HEK293 (cell line): ENCODE measurements around the gene RNF13.
A peak's percentile ranks its signal among the peaks of the same experiment; 100 is the strongest.

Experiments
- CTCF ChIA-PET: fragments of 350-600 bp; formaldehyde crosslinking; extraction: SDS; loops from one replicate; lab custom pipeline; 2021; ENCODE audit warnings: antibody characterized with exemption; lab: Yijun Ruan, JAX
- POLR2A ChIA-PET: fragments of 300-600 bp; formaldehyde crosslinking; extraction: SDS; loops from one replicate; lab custom pipeline; 2020; ENCODE audit warnings: antibody characterized with exemption, inconsistent platforms; lab: Yijun Ruan, JAX
- H3K27ac ChIP-seq: fragments of 200-500 bp; sonication (Bioruptor generic); 2 replicates; pipeline ENCODE4 v1.5.1; 2014; ENCODE audit warnings: low read depth, low read length, control low read depth, inconsistent platforms; ENCODE audit errors: extremely low read depth
- H3K36me3 ChIP-seq, 2 experiments: fragments of 200-500 bp in 1 of 2; sonication (Bioruptor generic) in 1 of 2; 1 replicate in 1 of 2; 2 replicates in 1 of 2; pipeline ENCODE4 v1.5.1; 2014 to 2017; ENCODE audit warnings: inconsistent platforms in 2 of 2, low read length in 2 of 2; ENCODE audit not compliant: control insufficient read depth in 2 of 2, insufficient read depth in 1 of 2
- H3K4me1 ChIP-seq: fragments of 200-500 bp; sonication (Bioruptor generic); 2 replicates; pipeline ENCODE4 v1.5.1; 2014; ENCODE audit warnings: mild to moderate bottlenecking, low read length, inconsistent platforms; ENCODE audit not compliant: control insufficient read depth, insufficient read depth
- H3K4me3 ChIP-seq: 2 replicates; pipeline ENCODE4 v1.5.1; 2011; ENCODE audit warnings: low read depth, mild to moderate bottlenecking, control low read depth, low read length, moderate library complexity
- H3K9me3 ChIP-seq: fragments of 200-500 bp; sonication (Bioruptor generic); 2 replicates; pipeline ENCODE4 v1.5.1; 2014; ENCODE audit warnings: low read depth, low read length, inconsistent platforms; ENCODE audit not compliant: control insufficient read depth, insufficient read depth
- ATF2 ChIP-seq: fragments of 450-650 bp; formaldehyde crosslinking; IDR thresholded peaks from 2 replicates; pipeline ENCODE4 v1.5.1; 2016; ENCODE audit warnings: missing biosample characterization, missing genetic modification characterization, low read depth
- FEZF1 ChIP-seq: fragments of 450-650 bp; formaldehyde crosslinking; IDR thresholded peaks from 2 replicates; pipeline ENCODE4 v1.5.1; 2016; ENCODE audit warnings: missing biosample characterization, missing genetic modification characterization
- GFI1B ChIP-seq: fragments of 450-650 bp; formaldehyde crosslinking; IDR thresholded peaks from 2 replicates; pipeline ENCODE4 v1.5.1; 2016; ENCODE audit warnings: missing biosample characterization, missing genetic modification characterization
- GLI2 ChIP-seq: fragments of 450-650 bp; formaldehyde crosslinking; IDR thresholded peaks from 2 replicates; pipeline ENCODE4; 2017; ENCODE audit warnings: missing biosample characterization, missing genetic modification characterization, low read depth, borderline replicate concordance
- GLIS2 ChIP-seq: fragments of 450-650 bp; formaldehyde crosslinking; IDR thresholded peaks from 2 replicates; pipeline ENCODE4 v1.5.1; 2016; ENCODE audit warnings: missing biosample characterization, missing genetic modification characterization
- HOXD13 ChIP-seq: sonication (generic); formaldehyde crosslinking; IDR thresholded peaks from 2 replicates; pipeline ENCODE4 v1.8.0; 2022; ENCODE audit warnings: missing genetic modification reagents, borderline replicate concordance
- KLF1 ChIP-seq: fragments of 450-650 bp; formaldehyde crosslinking; IDR thresholded peaks from 2 replicates; pipeline ENCODE4 v1.5.1; 2016; ENCODE audit warnings: missing biosample characterization, missing genetic modification characterization
- ZBTB48 ChIP-seq: fragments of 450-650 bp; formaldehyde crosslinking; IDR thresholded peaks from 2 replicates; pipeline ENCODE4 v1.5.1; 2016; ENCODE audit warnings: missing biosample characterization, missing genetic modification characterization
- ZNF2 ChIP-seq: fragments of 450-650 bp; formaldehyde crosslinking; IDR thresholded peaks from 2 replicates; pipeline ENCODE4 v1.5.1; 2016; ENCODE audit warnings: missing biosample characterization, missing genetic modification characterization
- ZNF341 ChIP-seq: fragments of 450-650 bp; formaldehyde crosslinking; IDR thresholded peaks from 2 replicates; pipeline ENCODE4; 2016; ENCODE audit warnings: low read depth, missing biosample characterization, missing genetic modification characterization
- ZNF362 ChIP-seq: fragments of 450-650 bp; formaldehyde crosslinking; IDR thresholded peaks from 2 replicates; pipeline ENCODE4 v1.5.1; 2016; ENCODE audit warnings: missing biosample characterization, missing genetic modification characterization
- ZNF391 ChIP-seq: fragments of 450-650 bp; formaldehyde crosslinking; IDR thresholded peaks from 2 replicates; pipeline ENCODE4 v1.5.1; 2016; ENCODE audit warnings: low read depth, missing biosample characterization, missing genetic modification characterization, borderline replicate concordance
- ZNF501 ChIP-seq: fragments of 450-650 bp; formaldehyde crosslinking; IDR thresholded peaks from 2 replicates; pipeline ENCODE4 v1.5.1; 2016; ENCODE audit warnings: missing biosample characterization, missing genetic modification characterization
- ZNF600 ChIP-seq: fragments of 450-650 bp; formaldehyde crosslinking; IDR thresholded peaks from 2 replicates; pipeline ENCODE4 v1.5.1; 2016; ENCODE audit warnings: missing biosample characterization, missing genetic modification characterization
- ZNF843 ChIP-seq: fragments of 450-650 bp; formaldehyde crosslinking; IDR thresholded peaks from 2 replicates; pipeline ENCODE4 v1.5.1; 2016; ENCODE audit warnings: missing biosample characterization, missing genetic modification characterization
- ZSCAN23 ChIP-seq: fragments of 450-650 bp; formaldehyde crosslinking; IDR thresholded peaks from 2 replicates; pipeline ENCODE4 v1.5.1; 2016; ENCODE audit warnings: missing biosample characterization, missing genetic modification characterization
- TF ChIP-seq, protein P1 (sequence below): fragments of 450-650 bp; formaldehyde crosslinking; IDR thresholded peaks from 2 replicates; pipeline ENCODE4 v1.5.1; 2016; ENCODE audit warnings: missing biosample characterization, missing genetic modification characterization

Gene RNF13

DNA sequence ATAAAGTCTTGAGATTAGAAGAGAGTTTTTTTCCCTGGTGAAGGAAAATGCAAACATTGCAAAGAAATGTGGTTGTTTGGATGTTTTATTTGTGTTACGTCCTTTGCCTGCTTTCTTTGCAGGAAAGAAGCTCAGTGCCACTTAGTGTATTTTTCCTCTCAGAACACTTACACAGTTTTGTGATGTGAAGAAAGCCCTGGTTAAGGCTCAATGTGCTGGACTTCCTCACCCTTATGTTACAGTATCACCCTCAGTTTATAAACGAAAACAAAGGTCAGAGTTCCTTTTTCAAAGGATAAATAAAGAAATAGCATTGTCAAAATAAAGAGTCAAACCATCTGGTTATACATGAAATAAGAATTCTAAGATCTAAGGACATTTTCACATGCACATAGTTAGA lies 45.9 kb downstream of the RNF13 start:
- no peaks in the 10 kb centered on the region for H3K9me3 ChIP-seq
- no peak for TF ChIP-seq ZNF391 (tag by site-specific recombination)
- TF ChIP-seq ZNF600 (tag by site-specific recombination): no peak
- no peak for TF ChIP-seq ZNF843 (tag by site-specific recombination)
- H3K4me1 ChIP-seq: no peaks in the 10 kb centered on the region
- peaks cover 4 to 13% of the 10 kb centered on the region in 2 experiments; a peak in 2 of 3 replicates for H3K36me3 ChIP-seq
- no peak overlapping the region for H3K4me3 ChIP-seq
- ChIA-PET POLR2A (no interaction called here), CTCF (interaction anchor here (0.9 kb wide), 2 partner anchors 46 to 84 kb away, joined by 3 read pairs; partner anchors contain the start of gene RNF13)
- no peak overlapping the region for H3K27ac ChIP-seq

DNA sequence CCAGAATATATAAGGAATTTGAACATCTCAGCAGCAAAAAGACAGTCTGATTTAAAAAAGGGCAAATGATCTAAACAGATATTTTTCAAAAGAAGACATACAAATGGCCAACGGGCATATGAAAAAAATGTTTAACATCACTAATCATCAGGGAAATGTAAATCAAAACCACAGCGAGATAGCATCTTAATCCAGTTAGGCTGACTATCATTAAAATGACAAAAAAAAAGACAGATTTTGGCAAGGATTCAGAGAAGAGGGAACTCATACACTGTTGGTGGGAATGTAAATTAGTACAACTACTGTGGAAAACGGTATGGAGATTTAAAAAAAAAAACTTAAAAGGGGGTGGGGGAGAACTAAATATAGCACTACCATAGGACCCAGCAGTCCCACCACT lies 47.9 kb downstream of the RNF13 start:
- 0 out of 2 replicates have a peak, but pooled peaks have one; percentile 10 for TF ChIP-seq FEZF1 (tag by site-specific recombination)
- no peak for TF ChIP-seq ZNF341 (tag by site-specific recombination)
- ChIA-PET POLR2A (no interaction called here), CTCF (no interaction called here)
- no peaks in the 10 kb centered on the region for H3K4me1 ChIP-seq
- H3K36me3 ChIP-seq: peaks cover 0 to under 1% of the 10 kb centered on the region in 2 experiments; a peak in 2 of 3 replicates
- no peak overlapping the region for H3K27ac ChIP-seq
- H3K9me3 ChIP-seq: no peaks in the 10 kb centered on the region
- no peak overlapping the region for H3K4me3 ChIP-seq

DNA sequence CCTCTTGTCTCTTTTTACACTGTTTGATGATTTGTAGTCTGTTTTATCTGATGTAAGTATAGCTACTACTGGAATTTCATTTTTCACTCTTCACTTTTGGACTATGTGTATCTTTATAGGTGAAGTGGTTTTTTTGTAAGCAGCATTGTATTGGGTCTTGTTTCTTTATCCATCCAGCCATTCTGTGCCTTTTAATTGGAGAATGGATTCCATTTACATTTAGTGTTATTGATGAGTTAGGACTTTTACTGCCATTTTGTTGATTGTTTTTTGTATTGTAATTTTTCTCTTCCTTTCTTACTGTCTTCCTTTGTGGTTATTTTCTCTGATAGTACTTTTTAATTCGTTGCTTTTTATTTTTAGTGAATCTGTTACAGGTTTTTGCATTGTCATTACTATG lies 54.5 kb downstream of the RNF13 start:
- no peak overlapping the region for H3K4me3 ChIP-seq
- no peak for TF ChIP-seq ZNF501 (tag by site-specific recombination)
- TF ChIP-seq, all 188 proteins: peak for 0
- peaks cover 0 to 4% of the 10 kb centered on the region in 2 experiments; a peak in 1 of 3 replicates for H3K36me3 ChIP-seq
- H3K27ac ChIP-seq: no peak overlapping the region
- ChIA-PET CTCF (no interaction called here), POLR2A (no interaction called here)
- no peaks in the 10 kb centered on the region for H3K9me3 ChIP-seq
- H3K4me1 ChIP-seq: no peaks in the 10 kb centered on the region

GRCh38 chr3:149871855-149872254 lies 58.8 kb downstream of the RNF13 start:
- ChIA-PET POLR2A (no interaction called here), CTCF (no interaction called here)
- TF ChIP-seq GFI1B (tag by site-specific recombination) (no peak), ATF2 (tag by site-specific recombination) (no peak), GLIS2 (tag by site-specific recombination) (no peak), HOXD13 (no peak), KLF1 (tag by site-specific recombination) (no peak), ZNF2 (tag by site-specific recombination) (no peak), ZBTB48 (tag by site-specific recombination) (no peak), GLI2 (no peak), ZSCAN23 (tag by site-specific recombination) (no peak), ZNF362 (tag by site-specific recombination) (no peak)
- TF ChIP-seq, protein P1, sequence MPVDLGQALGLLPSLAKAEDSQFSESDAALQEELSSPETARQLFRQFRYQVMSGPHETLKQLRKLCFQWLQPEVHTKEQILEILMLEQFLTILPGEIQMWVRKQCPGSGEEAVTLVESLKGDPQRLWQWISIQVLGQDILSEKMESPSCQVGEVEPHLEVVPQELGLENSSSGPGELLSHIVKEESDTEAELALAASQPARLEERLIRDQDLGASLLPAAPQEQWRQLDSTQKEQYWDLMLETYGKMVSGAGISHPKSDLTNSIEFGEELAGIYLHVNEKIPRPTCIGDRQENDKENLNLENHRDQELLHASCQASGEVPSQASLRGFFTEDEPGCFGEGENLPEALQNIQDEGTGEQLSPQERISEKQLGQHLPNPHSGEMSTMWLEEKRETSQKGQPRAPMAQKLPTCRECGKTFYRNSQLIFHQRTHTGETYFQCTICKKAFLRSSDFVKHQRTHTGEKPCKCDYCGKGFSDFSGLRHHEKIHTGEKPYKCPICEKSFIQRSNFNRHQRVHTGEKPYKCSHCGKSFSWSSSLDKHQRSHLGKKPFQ (tag by site-specific recombination): no peak

More at GRCh38 chr3:149871855-149872254, 58.8 kb downstream of the RNF13 start:
- Histone ChIP-seq H3K4me3 (no peak overlapping the region), H3K27ac (no peak overlapping the region), H3K9me3 (no peaks in the 10 kb centered on the region), H3K4me1 (no peaks in the 10 kb centered on the region), H3K36me3 (peaks cover 0 to 9% of the 10 kb centered on the region in 2 experiments; a peak in 1 of 3 replicates)
